Cerebellar nuclear complex (tissue), 1 donor: Measurements from ENCODE around the gene NR1H2.
"Not testable (repeated sequence)": the region's sequence is repeated elsewhere in the genome, so short reads cannot be mapped to it uniquely, and the experiment has no call there.

Source experiments
- DNase-seq, 2 experiments: peaks; one replicate each; lab custom pipeline; 2025; lab: John Stamatoyannopoulos, UW

Gene NR1H2

DNA sequence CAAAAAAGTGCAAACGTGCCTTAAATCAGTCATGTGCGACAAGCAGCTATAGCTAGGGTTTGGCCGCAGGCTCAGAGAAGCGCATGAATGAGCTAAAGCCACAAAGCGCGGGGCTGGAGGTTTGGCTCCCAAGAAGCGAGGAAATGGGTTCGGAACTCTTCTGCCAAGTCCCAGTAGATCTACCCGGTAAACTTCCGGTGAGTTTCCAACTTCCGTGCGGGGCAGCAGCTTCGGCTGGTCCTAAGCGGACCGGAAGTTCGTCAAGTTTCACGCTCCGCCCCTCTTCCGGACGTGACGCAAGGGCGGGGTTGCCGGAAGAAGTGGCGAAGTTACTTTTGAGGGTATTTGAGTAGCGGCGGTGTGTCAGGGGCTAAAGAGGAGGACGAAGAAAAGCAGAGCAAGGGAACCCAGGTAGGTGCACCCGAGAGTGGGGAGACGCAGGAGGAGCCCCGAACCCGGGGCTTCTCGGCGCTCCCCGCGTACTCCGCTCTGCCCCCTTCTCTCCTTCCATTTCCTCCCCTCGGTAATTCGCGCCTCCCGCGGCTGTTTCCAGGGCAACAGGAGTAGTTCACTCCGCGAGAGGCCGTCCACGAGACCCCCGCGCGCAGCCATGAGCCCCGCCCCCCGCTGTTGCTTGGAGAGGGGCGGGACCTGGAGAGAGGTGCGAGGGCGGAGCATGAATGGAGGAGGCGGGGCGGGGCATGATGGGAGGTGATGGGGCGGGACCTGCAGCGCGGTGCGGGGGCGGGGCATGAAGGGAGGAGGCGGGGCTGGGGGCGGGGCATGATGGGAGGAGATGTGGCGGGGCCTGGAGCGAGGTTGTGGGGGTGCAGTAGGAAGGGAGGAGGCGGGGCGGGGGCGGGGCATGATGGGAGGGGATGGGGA is at the start of gene NR1H2:
Gene NR1H2 (plus strand): TSS at position 292 of the 885 bp plus-strand sequence. CDS start 1,149 bp downstream, outside the sequence.
- DNase-seq = peak; percentile 55 to 80

DNA sequence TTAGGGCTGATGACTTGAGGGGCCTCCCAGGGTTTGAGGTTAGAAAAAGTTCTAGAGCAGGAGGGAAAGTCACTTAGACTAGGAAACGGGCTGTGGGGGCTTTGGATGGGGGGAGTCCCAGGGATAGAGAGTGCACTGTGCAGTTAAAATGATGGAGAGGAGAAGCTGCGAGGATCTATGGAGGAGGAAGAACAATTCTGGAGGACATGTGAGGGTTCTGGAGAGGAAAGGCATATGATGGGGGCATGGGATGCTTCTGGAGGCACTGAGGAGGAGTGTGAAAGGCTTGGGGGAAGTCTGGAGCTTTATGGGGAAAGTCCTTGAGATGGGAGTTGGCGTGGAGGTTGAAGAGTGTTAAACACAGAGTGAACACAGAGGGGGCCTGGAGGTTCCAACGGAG is 49.2 kb upstream of the NR1H2 start:
- no peak for DNase-seq

DNA sequence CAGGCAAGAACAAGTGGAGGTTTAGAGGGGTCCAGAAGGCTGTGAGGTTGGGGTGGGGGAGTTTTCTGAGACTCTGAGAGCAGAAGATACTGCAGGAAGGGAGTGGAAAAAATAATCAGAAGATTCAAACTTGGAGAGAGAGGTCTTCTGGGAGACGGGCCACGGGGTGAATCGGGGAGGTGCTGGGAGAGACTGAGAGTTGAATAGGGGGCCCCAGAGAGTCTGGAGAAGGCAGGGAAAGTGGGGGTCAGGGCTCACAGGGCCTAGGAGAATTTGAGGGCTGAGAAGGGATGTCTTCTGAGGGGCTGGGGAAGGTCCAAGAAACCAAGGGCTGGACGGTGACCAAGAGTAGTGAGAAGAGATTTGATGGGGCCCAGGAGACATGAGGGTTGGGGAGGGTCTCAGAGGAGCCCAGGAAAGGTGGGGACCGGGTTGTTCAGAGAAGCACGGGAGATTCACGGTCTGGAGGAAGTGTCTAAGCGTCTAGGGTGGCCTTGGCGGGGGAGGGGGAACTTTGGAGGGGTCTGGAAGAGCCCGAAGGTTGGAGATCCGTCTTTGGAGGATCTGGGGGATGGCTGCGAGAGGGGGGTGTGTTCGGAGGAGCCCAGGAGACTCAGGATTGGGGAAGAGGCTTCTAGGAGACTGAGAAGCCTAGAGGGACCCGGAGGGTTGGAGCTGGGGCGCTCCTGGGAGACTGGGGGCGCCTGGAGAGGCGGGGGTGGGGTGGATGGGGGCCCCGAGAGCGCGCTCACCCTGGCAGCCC is 48.6 kb upstream of the NR1H2 start:
- no peak for DNase-seq

DNA sequence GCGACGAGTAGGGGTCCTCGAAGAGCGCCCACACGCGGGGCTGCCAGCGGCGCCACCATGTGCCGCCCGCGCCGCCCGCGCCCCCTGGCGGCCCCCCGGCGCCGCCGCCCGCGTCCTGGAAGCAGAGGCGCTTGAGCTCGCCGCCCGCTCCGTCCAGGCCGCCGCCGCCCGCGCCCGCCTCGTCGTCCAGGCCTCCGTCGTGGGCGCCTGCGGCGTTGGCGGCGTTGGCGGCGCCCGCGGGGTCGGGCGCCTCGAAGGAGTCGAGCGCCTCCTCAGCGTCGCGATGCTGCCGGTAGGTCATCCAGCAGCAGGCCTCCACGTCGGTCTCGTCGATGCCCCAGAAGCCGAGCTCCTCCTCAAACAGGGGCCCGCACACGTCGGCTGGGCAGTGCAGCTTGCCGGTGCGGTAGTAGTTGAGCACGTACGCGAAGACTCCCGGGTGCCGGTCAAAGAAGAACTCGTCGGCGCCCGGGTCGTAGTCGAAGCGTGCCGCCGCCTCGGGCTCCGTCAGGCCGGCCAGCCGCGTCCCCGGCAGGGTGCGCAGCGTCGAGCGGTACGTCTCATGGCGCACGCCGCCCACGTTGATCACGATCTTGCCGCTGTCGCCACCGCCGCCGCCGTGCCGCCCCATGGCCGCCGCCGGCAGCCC is 47.9 kb upstream of the NR1H2 start:
- DNase-seq = no peak

DNA sequence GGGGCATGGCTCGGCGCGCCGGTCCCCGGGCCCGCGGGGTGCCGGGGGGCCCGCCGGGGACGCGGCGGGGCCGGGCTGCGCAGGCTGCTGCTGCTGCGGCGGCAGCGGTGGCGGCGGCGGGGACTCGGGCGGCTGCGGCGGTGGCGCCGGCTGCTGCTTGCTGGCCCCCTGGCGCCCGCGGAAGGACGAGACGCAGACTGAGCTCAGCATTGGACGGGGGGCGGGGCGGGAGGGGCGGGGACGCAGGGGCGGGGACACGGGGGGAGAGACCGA is 47.4 kb upstream of the NR1H2 start:
- no peak for DNase-seq

DNA sequence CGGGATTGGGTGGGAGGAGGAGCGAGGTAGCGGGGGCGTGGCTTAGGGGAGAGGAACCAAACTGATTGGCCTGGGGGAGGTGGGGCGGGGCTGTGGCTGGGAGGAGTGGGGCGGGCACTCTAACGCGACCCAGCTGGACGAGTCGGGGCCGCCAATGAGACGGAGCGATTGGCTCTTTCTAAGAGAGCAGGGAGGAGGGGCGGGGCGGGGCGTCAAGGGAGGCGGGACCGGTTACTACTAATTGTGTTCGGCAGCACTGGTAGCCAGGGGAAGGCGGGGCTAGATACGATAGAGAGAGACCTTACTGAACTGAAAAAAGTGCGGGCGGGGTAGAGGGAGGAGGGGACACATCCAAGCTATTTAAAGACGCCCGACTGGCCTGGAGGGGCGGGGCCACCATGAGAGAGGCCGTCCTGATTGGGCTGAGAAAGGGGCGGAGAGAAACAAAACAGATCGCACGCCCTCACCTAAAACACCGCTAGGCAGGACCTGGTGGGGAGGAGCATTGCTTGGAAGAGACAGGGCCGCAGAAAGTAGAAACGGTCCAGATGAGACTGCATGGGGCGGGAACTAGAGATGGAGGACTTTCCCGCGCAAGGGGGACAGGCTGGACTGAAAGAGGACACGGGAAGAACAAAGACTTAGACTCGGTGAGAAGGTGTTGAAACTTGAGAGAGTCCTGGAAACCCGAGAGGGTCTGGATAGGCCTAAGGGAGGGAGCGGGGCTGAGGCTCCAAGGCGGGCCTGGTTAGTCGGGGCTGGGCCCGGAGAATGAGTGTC is 46.9 kb upstream of the NR1H2 start, which contains the start of gene KCNC3:
Gene KCNC3 (minus strand): TSS at position 232 of the 780 bp plus-strand sequence. CDS start 295 bp downstream, outside the sequence.
- DNase-seq = peak; percentile 100

DNA sequence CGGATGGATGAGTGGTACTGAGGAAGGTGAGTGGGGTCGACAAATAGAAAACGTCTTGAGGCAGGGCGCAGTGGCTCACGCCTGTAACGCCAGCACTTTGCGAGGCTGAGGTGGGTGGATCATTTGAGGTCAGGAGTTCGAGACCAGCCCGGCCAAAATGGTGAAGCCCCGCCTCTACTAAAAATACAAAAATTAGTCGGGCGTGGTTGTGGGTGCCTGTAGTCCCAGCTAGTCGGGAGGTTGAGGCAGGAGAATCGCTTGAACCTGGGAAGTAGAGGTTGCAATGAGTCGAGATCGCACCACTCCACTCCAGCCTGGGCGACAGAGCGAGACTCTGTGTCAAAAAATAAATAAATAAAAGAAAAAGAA is 46.3 kb upstream of the NR1H2 start:
- not testable (repeated sequence) for DNase-seq

DNA sequence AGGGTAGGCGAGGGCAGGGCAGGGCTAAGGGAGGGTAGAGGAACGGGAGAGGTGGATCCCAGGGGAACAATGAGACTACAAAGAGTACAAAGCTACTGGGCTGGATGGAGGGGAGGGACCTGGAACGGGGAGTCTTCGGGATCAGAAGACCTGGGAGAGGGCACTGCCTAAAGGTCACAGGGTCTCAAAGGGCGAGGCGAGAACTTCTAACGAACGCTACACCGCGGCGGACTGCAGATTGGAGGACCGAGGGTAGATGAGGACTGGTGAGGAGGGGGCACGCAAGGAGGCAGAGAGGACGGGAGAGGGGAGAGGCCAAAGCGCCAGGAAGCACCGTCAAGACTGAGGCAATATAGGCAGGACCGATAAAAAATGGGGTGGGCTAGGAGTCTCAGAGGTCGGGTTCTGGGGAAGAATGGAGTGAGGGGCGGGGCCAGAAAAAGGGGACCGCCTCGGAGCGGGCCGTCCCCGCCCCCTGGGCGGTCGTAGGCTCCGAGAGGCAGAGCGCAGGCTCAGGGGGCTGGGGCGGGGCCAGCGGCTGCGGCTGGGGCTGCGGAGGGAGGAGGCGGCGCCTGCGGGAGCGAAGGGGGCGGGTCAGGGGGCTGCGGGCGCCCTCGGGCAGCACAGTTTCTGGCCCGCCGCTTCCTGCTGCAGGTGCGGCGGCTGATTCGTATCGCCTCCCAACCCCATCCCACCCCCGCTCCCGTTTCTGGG is 45.7 kb upstream of the NR1H2 start:
- DNase-seq = peak in 1 of 2 experiments; percentile 69

DNA sequence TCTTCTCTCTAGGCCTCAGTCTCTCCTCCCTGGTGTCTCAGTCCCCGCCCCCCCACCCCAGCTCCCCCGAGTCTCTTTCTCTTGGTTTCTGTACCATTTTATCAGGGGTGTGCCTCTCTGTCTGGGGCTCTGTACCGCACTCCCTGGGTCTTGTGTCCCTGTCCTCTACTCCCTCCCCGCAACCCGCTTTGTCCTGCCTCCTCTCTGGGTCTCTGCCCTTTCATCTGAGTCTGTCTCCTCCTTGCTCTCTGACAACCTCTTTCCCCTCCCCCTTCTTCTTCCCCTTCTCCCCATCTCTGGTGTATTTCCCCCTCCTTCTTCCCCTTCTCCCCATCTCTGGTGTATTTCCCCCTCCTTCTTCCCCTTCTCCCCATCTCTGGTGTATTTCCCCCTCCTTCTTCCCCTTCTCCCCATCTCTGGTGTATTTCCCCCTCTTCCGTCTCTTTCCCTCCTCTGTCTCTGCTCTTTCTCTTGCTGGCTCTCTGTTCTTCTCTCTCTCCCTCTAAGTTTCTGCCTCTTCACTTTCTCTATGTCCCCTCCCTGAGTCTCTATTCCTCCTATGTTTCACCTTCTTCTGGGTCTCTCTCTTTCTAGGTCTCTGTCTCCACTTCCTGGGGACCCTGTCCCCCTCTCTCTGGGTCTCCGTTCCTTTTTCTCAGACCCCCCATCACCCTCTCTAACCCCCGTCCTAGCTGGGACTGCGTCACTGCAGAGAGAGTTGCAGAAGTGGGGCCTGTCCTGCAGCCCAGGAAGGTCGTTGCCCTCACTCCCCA is 44.9 kb upstream of the NR1H2 start:
- no peak for DNase-seq

DNA sequence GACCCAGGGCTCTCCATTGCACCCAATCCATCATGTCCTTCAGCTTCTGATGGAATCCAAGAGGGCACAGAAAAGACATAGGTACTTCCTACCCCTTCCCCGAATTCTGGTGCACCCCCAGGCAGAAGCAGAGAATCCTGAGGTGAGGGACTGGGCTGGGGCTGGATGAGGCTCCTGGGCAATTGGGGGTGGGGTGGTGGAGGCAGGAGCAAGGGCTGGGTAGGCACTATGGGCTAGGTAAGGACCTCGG is 44.3 kb upstream of the NR1H2 start:
- no peak for DNase-seq

DNA sequence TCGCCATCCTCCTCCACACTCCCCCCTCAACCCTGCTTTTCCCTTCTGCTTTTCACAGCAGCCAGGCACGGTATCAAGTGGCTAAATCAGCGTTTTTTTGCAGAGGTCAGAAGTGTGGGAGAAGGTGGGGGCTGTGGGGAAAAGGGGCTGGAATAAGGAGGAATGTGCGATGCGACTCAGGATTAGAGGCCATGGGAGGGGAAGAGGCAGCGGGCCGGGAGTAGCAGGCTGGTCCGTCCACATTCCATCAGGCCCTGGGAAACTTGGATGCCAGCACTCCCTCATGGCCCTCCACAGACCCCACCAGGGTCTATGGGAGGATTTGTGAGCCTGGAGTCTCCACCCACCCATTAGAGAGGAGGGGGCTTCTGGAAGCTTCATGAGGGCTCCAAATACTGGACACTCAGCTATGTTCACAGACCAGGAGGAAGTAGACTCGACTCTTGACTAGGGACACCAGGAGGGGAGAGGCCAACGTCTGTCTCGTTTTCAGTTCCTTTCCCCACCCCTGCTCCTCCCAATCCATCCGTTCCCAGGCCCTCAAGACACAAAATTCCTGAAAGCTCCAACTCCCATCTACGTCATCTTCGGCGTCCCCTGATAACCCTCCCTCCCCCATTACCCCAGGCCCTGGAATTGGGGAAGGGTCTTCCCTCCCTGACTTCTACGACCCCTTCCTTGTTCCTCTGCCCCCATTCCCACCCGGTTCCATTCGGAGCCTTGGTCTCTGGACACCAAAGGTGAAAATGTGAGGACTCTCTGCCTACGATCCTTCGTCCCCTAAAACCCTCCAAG is 43.8 kb upstream of the NR1H2 start:
- no peak for DNase-seq

DNA sequence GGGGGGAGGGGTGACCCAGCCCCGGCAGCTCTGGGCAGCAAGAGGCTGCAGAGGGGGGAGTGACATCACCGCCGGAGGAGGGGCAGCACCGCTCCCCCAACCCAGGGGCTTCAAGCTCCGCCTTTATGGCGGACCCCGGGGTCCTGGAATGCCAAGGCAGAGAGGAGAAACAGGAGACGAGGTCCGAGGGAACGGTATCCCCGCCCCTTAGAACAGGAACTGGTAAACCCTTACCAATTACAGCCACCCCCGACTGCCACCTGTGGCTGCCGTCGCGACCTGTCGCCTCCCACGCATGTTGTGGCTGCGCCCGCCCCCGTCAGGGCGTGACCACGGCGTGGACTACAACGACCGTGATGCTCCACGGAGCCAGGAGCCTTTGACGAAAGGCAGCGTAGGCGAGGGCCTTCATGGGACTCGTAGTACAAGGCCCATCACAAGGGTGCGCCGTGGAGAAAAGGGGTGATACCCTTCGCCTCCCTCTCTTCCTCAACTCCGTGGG is 43.0 kb upstream of the NR1H2 start:
- DNase-seq = peak; percentile 80 to 88

DNA sequence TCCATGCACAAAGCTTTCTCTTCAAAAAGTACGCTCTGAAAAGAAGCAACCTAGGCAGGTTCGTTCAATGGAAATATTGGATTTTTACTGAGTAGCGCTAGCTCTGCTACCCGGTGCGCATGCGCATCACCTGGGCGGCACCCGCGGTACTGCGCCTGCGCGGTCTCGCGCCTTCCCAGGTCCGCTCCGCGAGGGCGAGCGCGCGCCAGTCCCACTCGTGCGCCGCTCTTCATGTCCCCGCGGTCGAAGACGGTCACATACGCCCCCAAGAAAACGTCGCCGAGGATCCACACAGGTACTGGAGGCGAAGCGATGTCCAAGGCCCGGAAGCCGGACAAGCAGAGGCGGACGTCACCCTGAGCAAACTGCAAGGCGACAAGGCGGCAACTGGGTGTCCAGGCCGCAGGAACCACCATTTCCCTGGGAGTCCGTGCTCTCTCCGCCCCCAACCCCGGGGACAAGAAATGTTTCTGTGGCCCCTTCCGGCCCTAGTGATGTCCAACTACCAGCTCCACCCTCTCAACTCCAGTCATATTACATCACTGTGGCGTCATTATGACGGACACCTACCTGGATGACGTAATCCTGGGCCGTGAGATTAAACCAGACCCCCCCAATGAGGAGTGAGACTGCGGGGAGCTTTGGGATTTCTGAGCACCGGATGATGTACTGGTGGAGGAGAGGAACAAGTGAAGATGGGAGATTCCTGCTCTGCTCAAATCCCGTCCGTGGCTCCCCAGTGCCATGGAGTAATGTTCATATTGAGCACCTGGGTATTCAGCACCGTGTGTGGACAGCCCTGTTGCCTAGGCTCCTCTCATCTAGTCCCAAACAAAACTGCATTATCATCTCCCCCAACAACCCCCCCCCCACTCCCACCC is 42.3 kb upstream of the NR1H2 start:
- DNase-seq = no peak

DNA sequence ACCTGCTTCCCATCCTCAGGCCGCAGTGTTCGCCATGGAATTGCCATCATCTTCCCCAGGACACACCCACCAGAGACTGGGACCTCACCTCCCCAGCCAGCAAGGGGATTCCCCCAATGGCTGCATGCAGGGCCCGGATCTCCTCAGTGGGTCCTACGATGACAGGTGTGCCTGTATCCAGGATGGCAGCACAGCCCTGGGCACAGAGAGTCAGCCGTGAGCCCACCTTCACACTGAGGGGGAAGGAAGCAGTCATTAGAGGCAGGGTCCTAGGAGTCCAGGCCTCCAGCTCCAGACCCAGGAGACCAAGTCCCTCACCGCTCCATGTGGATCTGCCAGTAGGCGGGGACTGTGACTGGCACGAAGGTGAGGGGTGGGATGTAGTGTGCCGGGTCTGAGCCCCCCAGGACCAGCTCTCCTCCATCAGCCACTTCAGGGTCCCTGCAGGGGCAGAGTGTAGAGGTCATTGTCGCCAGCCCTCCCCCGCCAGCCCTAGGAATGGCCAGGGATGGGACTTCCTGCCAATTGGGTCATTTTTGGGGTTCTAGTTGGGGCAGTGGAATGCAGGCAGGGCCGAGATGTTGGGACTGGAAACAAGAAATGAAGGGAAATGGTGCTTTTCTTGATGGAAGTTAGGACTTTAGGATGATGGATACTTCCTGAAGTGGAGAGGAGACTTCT is 41.4 kb upstream of the NR1H2 start:
- DNase-seq = no peak

DNA sequence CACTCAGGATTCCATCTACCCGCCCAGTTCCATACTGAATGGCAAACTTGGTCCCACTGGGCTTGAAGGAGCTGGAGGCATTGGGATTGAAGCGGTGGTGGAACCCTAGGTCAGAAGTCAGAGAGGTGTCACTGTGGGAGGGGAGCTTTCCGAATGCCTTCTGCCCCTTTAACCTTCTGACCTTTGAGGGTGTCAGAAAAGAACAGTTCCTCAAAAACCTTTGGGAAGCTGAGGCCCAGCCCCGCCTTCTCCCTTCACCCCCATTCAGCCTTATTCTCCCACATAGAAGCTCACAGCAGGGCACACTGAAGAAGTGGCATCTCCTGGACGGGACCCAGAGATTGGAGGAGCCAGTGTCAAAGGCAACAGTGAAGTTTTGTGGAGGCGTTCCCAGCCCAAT is 39.2 kb upstream of the NR1H2 start:
- not testable (repeated sequence) for DNase-seq

DNA sequence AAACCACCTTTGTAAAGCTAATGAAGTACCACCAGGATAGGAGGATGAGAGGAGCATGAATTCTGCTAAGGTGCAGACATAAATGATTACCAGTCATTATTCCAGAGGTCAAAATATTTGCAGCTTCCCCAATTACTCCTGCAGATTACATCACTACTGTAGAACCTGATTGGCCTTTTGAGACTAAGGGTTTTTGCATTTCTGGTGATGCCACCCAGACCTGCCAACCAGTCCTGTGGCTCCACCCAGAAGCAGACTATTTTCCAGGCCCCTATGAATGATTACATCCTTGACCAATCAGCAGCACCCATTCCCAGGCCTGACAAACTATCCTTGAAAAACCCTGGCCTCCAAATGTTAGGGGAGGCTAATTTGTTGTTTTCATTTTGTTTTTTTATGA is 35.9 kb upstream of the NR1H2 start:
- no peak for DNase-seq

DNA sequence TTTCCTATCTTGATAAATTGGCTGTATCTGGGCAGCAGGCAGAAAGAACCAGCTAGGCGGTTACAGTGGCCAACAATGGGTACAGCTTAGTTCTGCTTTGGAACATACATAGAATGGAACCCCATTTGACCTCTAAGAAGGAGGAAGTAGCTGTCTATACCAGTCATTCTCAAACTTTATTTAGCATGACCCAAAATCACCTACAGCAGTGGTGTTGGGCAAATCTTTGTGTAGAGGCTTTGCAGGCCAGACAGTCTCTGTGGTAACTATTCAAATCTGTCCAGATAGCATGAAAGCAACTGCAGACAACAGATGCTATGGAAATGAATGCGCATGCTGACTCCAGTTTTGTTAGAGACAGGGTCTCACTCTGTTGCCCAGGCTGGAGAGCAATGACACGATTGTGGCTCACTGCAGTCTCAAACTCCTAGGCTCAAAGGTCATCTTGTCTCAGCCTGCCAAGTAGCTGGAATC is 35.1 kb upstream of the NR1H2 start:
- DNase-seq = no peak
